Mesenchymal stem cell (in vitro differentiated cells and primary cell): Measurements from ENCODE around the gene PTPN1.

ENCODE experiments used
- DNase-seq: peaks from one replicate; pipeline ENCODE4 v3.0.0-alpha.2; 2013
- H2AFZ ChIP-seq: one replicate; pipeline ENCODE4 v1.6.1; 2013; ENCODE audit warnings: low read depth, mild to moderate bottlenecking, control low read depth, inconsistent platforms, low read length, moderate library complexity
- H2AK5ac ChIP-seq: 2 replicates; pipeline ENCODE4 v1.6.1; 2013; ENCODE audit warnings: low read length, moderate library complexity, mild to moderate bottlenecking, inconsistent platforms; ENCODE audit not compliant: severe bottlenecking
- H2BK120ac ChIP-seq: one replicate; pipeline ENCODE4 v1.6.1; 2013; ENCODE audit warnings: low read depth, mild to moderate bottlenecking, inconsistent platforms, low read length, moderate library complexity
- H2BK12ac ChIP-seq, 2 experiments: one replicate each; pipeline ENCODE4 v1.6.1; 2013; ENCODE audit warnings: inconsistent platforms in 2 of 2, low read length in 2 of 2, mild to moderate bottlenecking in 2 of 2, moderate library complexity in 2 of 2, control low read depth in 1 of 2
- H2BK15ac ChIP-seq: one replicate; pipeline ENCODE4 v1.6.1; 2013; ENCODE audit warnings: mild to moderate bottlenecking, low read depth, inconsistent platforms; ENCODE audit not compliant: poor library complexity, severe bottlenecking
- H2BK5ac ChIP-seq: 2 replicates; pipeline ENCODE4 v1.6.1; 2013; ENCODE audit warnings: low read depth, mild to moderate bottlenecking, low read length, control low read depth, inconsistent platforms; ENCODE audit not compliant: poor library complexity, severe bottlenecking
- H3K14ac ChIP-seq, 2 experiments: one replicate each; pipeline ENCODE4 v1.6.1; 2013; ENCODE audit warnings: inconsistent platforms in 2 of 2, low read length in 2 of 2, control low read depth in 1 of 2, mild to moderate bottlenecking in 1 of 2, moderate library complexity in 1 of 2
- H3K18ac ChIP-seq, 2 experiments: one replicate each; pipeline ENCODE4 v1.6.1; 2013; ENCODE audit warnings: inconsistent platforms in 2 of 2, low read length in 2 of 2, control low read depth in 1 of 2, low read depth in 1 of 2, mild to moderate bottlenecking in 1 of 2
- H3K23ac ChIP-seq, 2 experiments: one replicate each; pipeline ENCODE4 v1.6.1; 2013; ENCODE audit warnings: inconsistent platforms in 2 of 2, low read length in 2 of 2, mild to moderate bottlenecking in 2 of 2, moderate library complexity in 2 of 2, control low read depth in 1 of 2
- H3K27ac ChIP-seq: 2 replicates; pipeline ENCODE4 v1.5.1; 2013; ENCODE audit warnings: mild to moderate bottlenecking, moderate library complexity, low read length, control low read depth, inconsistent platforms; ENCODE audit not compliant: poor library complexity, severe bottlenecking
- H3K27me3 ChIP-seq, 2 experiments: 2 replicates each; pipeline versions ENCODE4 v1.6.1 to v1.7.0; 2013; ENCODE audit warnings: low read length in 2 of 2, mild to moderate bottlenecking in 2 of 2, moderate library complexity in 2 of 2, control low read depth in 1 of 2, inconsistent platforms in 1 of 2; ENCODE audit not compliant: control insufficient read depth in 1 of 2, insufficient read depth in 1 of 2
- H3K36me3 ChIP-seq, 2 experiments: 2 replicates each; pipeline versions ENCODE4 v1.6.1 to v1.7.0; 2013; ENCODE audit warnings: low read length in 2 of 2, control low read depth in 1 of 2, inconsistent platforms in 1 of 2, low read depth in 1 of 2, mild to moderate bottlenecking in 1 of 2; ENCODE audit not compliant: insufficient read depth in 2 of 2, control insufficient read depth in 1 of 2
- H3K4ac ChIP-seq, 2 experiments: one replicate each; pipeline ENCODE4 v1.6.1; 2013; ENCODE audit warnings: inconsistent platforms in 2 of 2, low read length in 2 of 2, mild to moderate bottlenecking in 2 of 2, moderate library complexity in 2 of 2, control low read depth in 1 of 2, low read depth in 1 of 2
- H3K4me1 ChIP-seq: 2 replicates; pipeline ENCODE4 v1.6.1; 2013; ENCODE audit warnings: low read depth, low read length, control low read depth; ENCODE audit not compliant: control insufficient read depth, insufficient read depth
- H3K4me2 ChIP-seq: 2 replicates; pipeline ENCODE4 v1.6.1; 2013; ENCODE audit warnings: low read length, mild to moderate bottlenecking, inconsistent platforms; ENCODE audit not compliant: poor library complexity, severe bottlenecking
- H3K4me3 ChIP-seq, 2 experiments: 2 replicates each; pipeline versions ENCODE4 v1.5.1 to v1.7.0; 2013; ENCODE audit warnings: low read length in 2 of 2, mild to moderate bottlenecking in 2 of 2, control low read depth in 1 of 2, low read depth in 1 of 2; ENCODE audit not compliant: insufficient read depth in 1 of 2
- H3K79me1 ChIP-seq: replicated peaks from 2 replicates; pipeline ENCODE4 v1.6.1; 2013; ENCODE audit warnings: mild to moderate bottlenecking, control low read depth, low read length, inconsistent platforms; ENCODE audit not compliant: poor library complexity, severe bottlenecking
- H3K9ac ChIP-seq: 2 replicates; pipeline ENCODE4 v1.7.0; 2013; ENCODE audit warnings: mild to moderate bottlenecking, low read length, moderate library complexity
- H3K9me3 ChIP-seq: 2 replicates; pipeline ENCODE4 v1.7.0; 2013; ENCODE audit warnings: mild to moderate bottlenecking, low read length; ENCODE audit not compliant: control insufficient read depth
- H4K8ac ChIP-seq: one replicate; pipeline ENCODE4 v1.6.1; 2013; ENCODE audit warnings: inconsistent platforms, mild to moderate bottlenecking, low read length, moderate library complexity
- H4K91ac ChIP-seq: one replicate; pipeline ENCODE4 v1.6.1; 2013; ENCODE audit warnings: mild to moderate bottlenecking, low read length, inconsistent platforms
- WGBS: methylation state at CpG from one replicate; pipeline ENCODE4 v1.1.7; 2013; ENCODE audit warnings: mixed read lengths; 5-methylcytosine and 5-hydroxymethylcytosine counted together

The PTPN1 gene

GRCh38 chr20:50555662-50556061 is 45.5 kb downstream of the PTPN1 start:
- 97% methylated on average over 4 of the region's 5 CpGs for WGBS
- Histone ChIP-seq H2BK15ac (no peak overlapping the region), H3K9ac (no peak overlapping the region), H3K4me2 (no peak overlapping the region), H3K9me3 (no peaks in the 10 kb centered on the region), H3K4me3 (no peak overlapping the region), H3K14ac (no peak overlapping the region), H3K79me1 (peaks cover 14% of the 10 kb centered on the region), H2AFZ (no peak overlapping the region), H4K91ac (no peak overlapping the region), H3K36me3 (peaks cover 4 to 17% of the 10 kb centered on the region in 2 experiments), H3K27ac (no peak overlapping the region), H3K23ac (no peak overlapping the region), H2BK120ac (no peak overlapping the region), H4K8ac (no peak overlapping the region), H3K27me3 (no peaks in the 10 kb centered on the region), H2AK5ac (no peak overlapping the region), H2BK12ac (no peak overlapping the region), H2BK5ac (no peak overlapping the region), H3K4me1 (peaks cover 11% of the 10 kb centered on the region), H3K18ac (no peak overlapping the region), H3K4ac (no peak overlapping the region)
- DNase-seq, result no peak

- H3K4ac ChIP-seq, result no peak overlapping the region
- peak overlapping the region in 1 of 2 experiments; percentile 64 for H3K18ac ChIP-seq
- DNase-seq, result no peak
- H3K36me3 ChIP-seq, result peaks cover 10 to 24% of the 10 kb centered on the region in 2 experiments
- no peak overlapping the region for H3K4me3 ChIP-seq
- no peak overlapping the region for H3K23ac ChIP-seq
- H3K9me3 ChIP-seq, result no peaks in the 10 kb centered on the region
- no peak overlapping the region for H2BK120ac ChIP-seq
- H2BK5ac ChIP-seq, result no peak overlapping the region
- no peak overlapping the region for H3K9ac ChIP-seq
- peaks cover 24% of the 10 kb centered on the region for H3K4me1 ChIP-seq
- no peak overlapping the region for H3K14ac ChIP-seq
- no peak overlapping the region for H2BK12ac ChIP-seq
- H3K79me1 ChIP-seq, result peaks cover 12% of the 10 kb centered on the region
- H2AFZ ChIP-seq, result no peak overlapping the region
- 97% methylated on average over 7 of the region's 11 CpGs for WGBS
- H2BK15ac ChIP-seq, result no peak overlapping the region
- H2AK5ac ChIP-seq, result peak overlapping the region; percentile 39
- H4K8ac ChIP-seq, result no peak overlapping the region
- H3K4me2 ChIP-seq, result no peak overlapping the region
- peak overlapping the region; percentile 47 for H3K27ac ChIP-seq
- H3K27me3 ChIP-seq, result no peaks in the 10 kb centered on the region
- H4K91ac ChIP-seq, result no peak overlapping the region
These were observed 47.5 kb downstream of the PTPN1 start for GRCh38 chr20:50557549-50558134.

DNA sequence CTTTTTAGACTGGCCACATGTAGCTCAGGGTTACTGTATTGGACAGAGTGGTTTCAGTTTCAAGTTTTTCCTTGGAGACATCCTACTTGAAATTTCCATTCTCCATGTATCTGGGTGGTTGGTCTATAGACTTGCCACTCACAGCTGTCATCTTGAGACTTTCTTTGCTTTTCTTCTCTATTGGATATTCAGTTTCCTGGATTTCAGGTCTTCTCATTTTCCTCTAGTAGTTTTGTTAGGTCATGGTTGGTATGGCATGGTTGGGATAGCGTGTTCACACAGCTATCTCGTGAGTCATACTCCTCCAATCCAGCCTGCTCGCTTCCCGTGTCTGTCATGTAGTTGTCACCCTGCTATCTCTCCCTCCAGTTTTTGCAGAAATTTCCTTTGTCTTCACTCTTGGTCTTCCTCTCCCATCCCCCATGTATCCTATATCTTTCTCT is 48.3 kb downstream of the PTPN1 start:
- WGBS, result 10% methylated on average over 3 of the region's 4 CpGs
- Histone ChIP-seq H4K91ac (no peak overlapping the region), H3K9ac (no peak overlapping the region), H3K27me3 (no peaks in the 10 kb centered on the region), H3K4me3 (no peak overlapping the region), H4K8ac (no peak overlapping the region), H2BK12ac (no peak overlapping the region), H3K14ac (no peak overlapping the region), H3K23ac (no peak overlapping the region), H2AK5ac (no peak overlapping the region), H3K4me2 (no peak overlapping the region), H2BK15ac (no peak overlapping the region), H3K79me1 (peaks cover 10% of the 10 kb centered on the region), H3K27ac (peak overlapping the region; percentile 65), H3K18ac (no peak overlapping the region), H2AFZ (no peak overlapping the region), H3K36me3 (peaks cover 14 to 32% of the 10 kb centered on the region in 2 experiments), H3K4me1 (peaks cover 26% of the 10 kb centered on the region), H2BK120ac (no peak overlapping the region), H2BK5ac (no peak overlapping the region), H3K9me3 (no peaks in the 10 kb centered on the region), H3K4ac (no peak overlapping the region)
- DNase-seq, result peak; percentile 94

- Histone ChIP-seq H2BK120ac (no peak overlapping the region), H3K4me2 (no peak overlapping the region), H2AK5ac (peak overlapping the region; percentile 55), H2AFZ (no peak overlapping the region), H3K4ac (no peak overlapping the region), H3K18ac (no peak overlapping the region), H3K4me3 (no peak overlapping the region), H3K4me1 (peaks cover 26% of the 10 kb centered on the region), H3K36me3 (peaks cover 14 to 36% of the 10 kb centered on the region in 2 experiments), H3K27me3 (no peaks in the 10 kb centered on the region), H3K23ac (no peak overlapping the region), H2BK5ac (no peak overlapping the region), H3K79me1 (peaks cover 7% of the 10 kb centered on the region), H2BK12ac (no peak overlapping the region), H4K91ac (no peak overlapping the region), H3K14ac (no peak overlapping the region), H3K27ac (peak overlapping the region; percentile 12), H3K9me3 (no peaks in the 10 kb centered on the region), H4K8ac (no peak overlapping the region), H3K9ac (no peak overlapping the region), H2BK15ac (no peak overlapping the region)
- DNase-seq, result no peak
- WGBS, result 98% methylated on average over 4 of the region's 6 CpGs
These were observed 49.0 kb downstream of the PTPN1 start for GRCh38 chr20:50559149-50559548.
